ENCODE measurements around the gene MARK2. TPM values are rescaled to one million over a fixed set of nuclear protein-coding genes. Genes with fewer than 3 reads are reported as not detected.

MARK2 gene
- total and polyA plus RNA-seq, 2 experiments from 2014 or later, result 8.9 to 15.8 TPM

DNA sequence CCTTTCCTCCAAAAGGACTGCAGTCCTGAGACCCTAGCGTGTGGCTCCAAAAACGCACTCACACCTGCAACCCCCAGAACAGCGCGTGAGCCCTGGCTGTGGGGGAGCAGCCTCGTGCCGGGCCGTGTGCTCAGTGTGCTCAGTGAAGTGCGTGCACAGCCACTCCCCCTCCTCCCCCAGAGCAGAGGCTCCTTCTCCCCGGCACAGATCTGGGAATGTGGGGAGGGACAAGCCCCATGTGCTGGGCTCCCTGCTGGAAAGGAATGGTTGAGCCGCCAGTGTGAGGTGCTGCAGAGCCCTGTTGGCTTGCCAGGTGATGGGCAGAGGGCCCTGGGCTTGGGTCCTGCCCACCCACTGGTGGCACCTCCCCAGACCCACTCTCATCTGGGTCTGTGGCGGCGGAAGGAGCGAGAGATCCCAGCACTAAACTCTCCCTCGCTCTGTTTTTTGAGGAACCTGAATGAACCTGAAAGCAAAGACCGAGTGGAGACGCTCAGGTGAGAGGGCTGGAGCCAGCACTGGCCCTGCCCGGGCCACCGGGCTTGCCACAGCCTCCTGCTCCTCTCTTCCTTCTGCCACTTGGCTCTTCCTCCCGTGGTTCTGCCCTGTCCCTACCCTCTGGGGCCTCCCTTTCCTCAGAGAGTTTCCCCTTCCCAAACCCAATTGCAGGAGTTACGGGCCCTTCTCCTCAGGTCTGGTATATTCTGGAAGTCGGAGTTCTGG, 69.1 kb downstream of the MARK2 start:
- Histone ChIP-seq H4K20me1 (ENCODE audit: insufficient read depth) (no peaks in the 10 kb centered on the region), H3F3A (ENCODE audit: insufficient read depth) (no peaks in the 10 kb centered on the region), H3K9me3 (ENCODE audit: low read depth) (no peaks in the 10 kb centered on the region), H3K4me3 (no peak overlapping the region), H3K4me2 (ENCODE audit: unreplicated experiment) (no peak overlapping the region), H3K4me1 (ENCODE audit: insufficient read depth) (no peaks in the 10 kb centered on the region), H3K9me2 (ENCODE audit: insufficient read depth) (no peaks in the 10 kb centered on the region), H3K27ac (no peak overlapping the region), H3K79me2 (ENCODE audit: insufficient read depth) (no peaks in the 10 kb centered on the region), H3K9ac (no peak overlapping the region), H3K27me3 (replicated peaks; ENCODE audit: insufficient read depth) (no peaks in the 10 kb centered on the region), H3K36me3 (ENCODE audit: low read depth) (no peaks in the 10 kb centered on the region), H2AFZ (no peak overlapping the region)
- in situ Hi-C loops (cut with MboI), result no loop called here
- no peak for TF ChIP-seq EZH2 (IDR thresholded peaks at IDR 0.05; ENCODE audit: insufficient read depth, poor library complexity, severe bottlenecking)
- no peak for TF ChIP-seq EZH2phosphoT487 (IDR thresholded peaks at IDR 0.05; ENCODE audit: insufficient read depth, low read depth)
- no peak for DNase-seq
- 80 to 85% methylated on average over 18 to 21 of the region's 21 CpGs for WGBS, 2 experiments (ENCODE audit: low coverage in 1 of 2, low lambda C conversion rate in 2 of 2, missing lambda C conversion rate in 2 of 2)

DNA sequence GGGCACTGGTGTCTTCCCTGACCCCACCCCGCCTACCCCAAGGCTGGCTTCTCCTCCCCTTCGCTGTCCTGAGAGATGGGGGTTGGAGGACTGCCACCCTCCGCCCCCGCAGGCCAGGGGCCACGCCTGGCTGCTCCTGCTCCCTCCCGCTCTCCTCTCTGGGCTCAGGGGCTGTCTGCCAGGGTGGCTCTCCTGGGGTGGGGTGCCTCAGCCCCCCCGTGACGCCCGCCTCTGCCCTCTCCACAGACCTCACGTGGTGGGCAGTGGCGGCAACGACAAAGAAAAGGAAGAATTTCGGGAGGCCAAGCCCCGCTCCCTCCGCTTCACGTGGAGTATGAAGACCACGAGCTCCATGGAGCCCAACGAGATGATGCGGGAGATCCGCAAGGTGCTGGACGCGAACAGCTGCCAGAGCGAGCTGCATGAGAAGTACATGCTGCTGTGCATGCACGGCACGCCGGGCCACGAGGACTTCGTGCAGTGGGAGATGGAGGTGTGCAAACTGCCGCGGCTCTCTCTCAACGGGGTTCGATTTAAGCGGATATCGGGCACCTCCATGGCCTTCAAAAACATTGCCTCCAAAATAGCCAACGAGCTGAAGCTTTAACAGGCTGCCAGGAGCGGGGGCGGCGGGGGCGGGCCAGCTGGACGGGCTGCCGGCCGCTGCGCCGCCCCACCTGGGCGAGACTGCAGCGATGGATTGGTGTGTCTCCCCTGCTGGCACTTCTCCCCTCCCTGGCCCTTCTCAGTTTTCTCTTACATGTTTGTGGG, 69.9 kb downstream of the MARK2 start:
- Histone ChIP-seq H3K9ac (no peak overlapping the region), H3K4me3 (no peak overlapping the region), H3K36me3 (ENCODE audit: low read depth) (no peaks in the 10 kb centered on the region), H3K27ac (no peak overlapping the region), H3K4me2 (ENCODE audit: unreplicated experiment) (no peak overlapping the region), H3F3A (ENCODE audit: insufficient read depth) (no peaks in the 10 kb centered on the region), H4K20me1 (ENCODE audit: insufficient read depth) (no peaks in the 10 kb centered on the region), H3K4me1 (ENCODE audit: insufficient read depth) (no peaks in the 10 kb centered on the region), H3K9me2 (ENCODE audit: insufficient read depth) (no peaks in the 10 kb centered on the region), H3K27me3 (replicated peaks; ENCODE audit: insufficient read depth) (no peaks in the 10 kb centered on the region), H2AFZ (no peak overlapping the region), H3K79me2 (ENCODE audit: insufficient read depth) (no peaks in the 10 kb centered on the region), H3K9me3 (ENCODE audit: low read depth) (no peaks in the 10 kb centered on the region)
- DNase-seq, result no peak
- TF ChIP-seq EZH2phosphoT487 (IDR thresholded peaks at IDR 0.05; ENCODE audit: insufficient read depth, low read depth), result no peak
- no peak for TF ChIP-seq EZH2 (IDR thresholded peaks at IDR 0.05; ENCODE audit: insufficient read depth, poor library complexity, severe bottlenecking)
- in situ Hi-C loops (cut with MboI), result no loop called here
- 84 to 88% methylated on average over 17 to 46 of the region's 46 CpGs for WGBS, 2 experiments (ENCODE audit: low coverage in 1 of 2, low lambda C conversion rate in 2 of 2, missing lambda C conversion rate in 2 of 2)

DNA sequence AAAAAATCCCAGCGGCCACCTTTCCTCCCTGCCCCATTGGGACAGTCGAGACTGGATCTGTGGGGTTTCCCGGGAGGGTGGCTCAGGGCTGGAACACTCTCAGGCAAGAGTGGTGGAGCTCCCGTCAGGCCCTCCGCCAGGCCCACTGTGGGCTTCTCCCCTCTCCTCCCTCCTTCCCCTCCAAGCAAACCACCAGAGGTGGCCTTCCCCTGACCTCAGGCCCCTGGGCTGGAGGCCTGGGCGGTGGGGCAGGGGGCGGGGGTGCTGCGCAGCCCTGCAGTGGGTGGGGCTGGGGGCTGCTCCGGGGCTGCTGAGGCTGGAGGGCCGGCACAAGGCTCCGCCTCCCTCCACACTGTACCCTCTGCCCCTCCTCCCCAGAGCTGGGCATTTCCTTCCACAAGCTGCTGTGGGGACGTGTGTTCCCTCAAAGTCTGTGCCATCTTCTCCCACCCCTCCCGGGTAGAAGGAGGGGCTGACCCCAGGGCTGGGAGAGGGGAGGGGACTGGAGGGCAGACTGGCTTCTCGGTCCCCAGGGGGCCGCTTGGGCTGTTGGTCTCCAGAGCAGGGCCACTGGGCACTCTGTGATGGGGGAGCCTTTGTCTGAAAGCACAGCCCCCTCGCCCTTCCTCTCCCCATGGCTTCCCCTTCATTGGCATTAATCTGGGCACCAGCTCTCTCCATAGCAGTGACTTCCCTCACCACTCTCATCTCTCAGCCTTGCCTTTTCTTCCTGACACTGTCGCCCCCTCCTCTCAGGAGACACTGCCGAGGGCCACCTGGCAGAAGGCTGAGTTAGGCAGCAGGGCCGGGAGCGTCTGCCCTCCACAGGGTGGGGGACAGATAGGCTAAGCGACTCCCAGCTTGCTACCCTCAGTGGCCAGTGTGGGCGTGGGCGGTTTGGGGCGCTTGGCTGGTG, 70.9 kb downstream of the MARK2 start:
- no peaks in the 10 kb centered on the region for H3K79me2 ChIP-seq (ENCODE audit: insufficient read depth)
- H3K9ac ChIP-seq, result no peak overlapping the region
- 75 to 76% methylated on average over 15 to 24 of the region's 24 CpGs for whole genome bisulfite sequencing, 2 experiments (ENCODE audit: low coverage in 1 of 2, low lambda C conversion rate in 2 of 2, missing lambda C conversion rate in 2 of 2)
- H3K4me3 ChIP-seq, result no peak overlapping the region
- no peaks in the 10 kb centered on the region for H3K4me1 ChIP-seq (ENCODE audit: insufficient read depth)
- no peaks in the 10 kb centered on the region for H3K9me3 ChIP-seq (ENCODE audit: low read depth)
- no peaks in the 10 kb centered on the region for H3K9me2 ChIP-seq (ENCODE audit: insufficient read depth)
- H3K27me3 ChIP-seq (replicated peaks; ENCODE audit: insufficient read depth), result no peaks in the 10 kb centered on the region
- no peak for TF ChIP-seq EZH2 (IDR thresholded peaks at IDR 0.05; ENCODE audit: insufficient read depth, poor library complexity, severe bottlenecking)
- TF ChIP-seq EZH2phosphoT487 (IDR thresholded peaks at IDR 0.05; ENCODE audit: insufficient read depth, low read depth), result no peak
- H3K27ac ChIP-seq, result no peak overlapping the region
- in situ Hi-C loops (cut with MboI), result no loop called here
- no peaks in the 10 kb centered on the region for H3K36me3 ChIP-seq (ENCODE audit: low read depth)
- H2AFZ ChIP-seq, result no peak overlapping the region
- no peaks in the 10 kb centered on the region for H4K20me1 ChIP-seq (ENCODE audit: insufficient read depth)
- H3F3A ChIP-seq (ENCODE audit: insufficient read depth), result no peaks in the 10 kb centered on the region
- no peak overlapping the region for H3K4me2 ChIP-seq (ENCODE audit: unreplicated experiment)
- no peak for DNase-seq

DNA sequence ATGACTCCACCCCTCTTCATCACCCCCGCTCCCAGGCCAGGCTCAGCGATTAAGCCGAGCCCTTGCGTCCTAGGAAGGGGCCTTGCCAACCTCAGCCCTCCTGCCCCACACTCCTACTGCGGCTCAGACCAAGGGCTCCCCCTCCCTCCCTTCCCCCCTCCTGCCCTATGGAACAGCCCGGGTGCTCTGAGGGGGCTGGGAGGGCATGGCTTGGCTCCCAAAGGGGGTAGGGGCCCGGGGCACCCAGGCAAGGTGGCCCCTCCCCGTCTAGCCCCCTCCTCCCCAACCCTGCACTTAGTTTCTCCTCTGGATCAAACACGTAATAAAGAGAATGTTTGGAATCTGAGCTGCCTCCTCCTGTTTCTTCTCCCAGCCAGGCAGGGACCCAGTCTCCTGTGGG, 71.8 kb downstream of the MARK2 start:
- no peak overlapping the region for H3K4me3 ChIP-seq
- no peak overlapping the region for H3K27ac ChIP-seq
- in situ Hi-C loops (cut with MboI), result no loop called here
- no peak overlapping the region for H2AFZ ChIP-seq
- DNase-seq, result no peak
- H3K4me2 ChIP-seq (ENCODE audit: unreplicated experiment), result no peak overlapping the region
- H3F3A ChIP-seq (ENCODE audit: insufficient read depth), result no peaks in the 10 kb centered on the region
- no peaks in the 10 kb centered on the region for H3K27me3 ChIP-seq (replicated peaks; ENCODE audit: insufficient read depth)
- H3K4me1 ChIP-seq (ENCODE audit: insufficient read depth), result no peaks in the 10 kb centered on the region
- WGBS, 2 experiments (ENCODE audit: low coverage in 1 of 2, low lambda C conversion rate in 2 of 2, missing lambda C conversion rate in 2 of 2), result 68 to 70% methylated on average over 6 to 9 of the region's 9 CpGs
- no peaks in the 10 kb centered on the region for H3K9me2 ChIP-seq (ENCODE audit: insufficient read depth)
- no peaks in the 10 kb centered on the region for H4K20me1 ChIP-seq (ENCODE audit: insufficient read depth)
- no peak for TF ChIP-seq EZH2 (IDR thresholded peaks at IDR 0.05; ENCODE audit: insufficient read depth, poor library complexity, severe bottlenecking)
- TF ChIP-seq EZH2phosphoT487 (IDR thresholded peaks at IDR 0.05; ENCODE audit: insufficient read depth, low read depth), result no peak
- H3K9me3 ChIP-seq (ENCODE audit: low read depth), result no peaks in the 10 kb centered on the region
- H3K36me3 ChIP-seq (ENCODE audit: low read depth), result no peaks in the 10 kb centered on the region
- H3K9ac ChIP-seq, result no peak overlapping the region
- H3K79me2 ChIP-seq (ENCODE audit: insufficient read depth), result no peaks in the 10 kb centered on the region
